Gastrocnemius medialis (tissue), 4 donors: ENCODE results near the gene PFDN2.

Source experiments
- POLR2A ChIP-seq, 2 donors: fragments of 450-650 bp; IDR thresholded peaks; one replicate each; pipeline ENCODE4 v1.6.1; 2017; ENCODE audit warnings: antibody characterized with exemption in 2 of 2, mild to moderate bottlenecking in 2 of 2, moderate library complexity in 2 of 2
- TF ChIP-seq, protein P1 (sequence below), 5 experiments: fragments of 450-650 bp in 3 of 5; fragments of 200-600 bp in 2 of 5; sonication (generic) in 2 of 5; IDR thresholded peaks in 4 of 5; conservative IDR thresholded peaks in 1 of 5; 1 replicate in 4 of 5; 2 replicates in 1 of 5; pipeline ENCODE4 v1.5.1; 2016 to 2019; ENCODE audit warnings: antibody characterized with exemption in 5 of 5, mild to moderate bottlenecking in 3 of 5, moderate library complexity in 3 of 5

DNA sequence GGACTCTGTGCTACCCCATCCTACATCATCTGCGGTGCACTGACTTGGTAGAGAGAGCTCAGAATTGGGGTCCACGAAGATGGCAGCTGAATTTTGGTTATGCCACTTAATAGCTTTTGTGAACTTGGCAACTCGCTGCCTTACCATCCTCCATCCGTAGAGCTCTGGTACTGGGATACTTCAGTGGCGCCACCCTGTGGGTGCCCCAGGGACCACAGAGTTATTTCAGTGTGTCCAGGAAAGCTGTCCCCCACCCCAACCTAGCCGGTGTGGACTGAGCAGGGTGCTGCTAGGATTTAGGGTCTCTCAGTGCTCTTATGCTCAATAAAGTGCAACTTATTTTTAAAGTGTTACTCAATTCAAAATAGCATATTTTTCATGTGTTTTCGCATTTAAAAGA, 63.0 kb downstream of the PFDN2 start:
- TF ChIP-seq, protein P1, sequence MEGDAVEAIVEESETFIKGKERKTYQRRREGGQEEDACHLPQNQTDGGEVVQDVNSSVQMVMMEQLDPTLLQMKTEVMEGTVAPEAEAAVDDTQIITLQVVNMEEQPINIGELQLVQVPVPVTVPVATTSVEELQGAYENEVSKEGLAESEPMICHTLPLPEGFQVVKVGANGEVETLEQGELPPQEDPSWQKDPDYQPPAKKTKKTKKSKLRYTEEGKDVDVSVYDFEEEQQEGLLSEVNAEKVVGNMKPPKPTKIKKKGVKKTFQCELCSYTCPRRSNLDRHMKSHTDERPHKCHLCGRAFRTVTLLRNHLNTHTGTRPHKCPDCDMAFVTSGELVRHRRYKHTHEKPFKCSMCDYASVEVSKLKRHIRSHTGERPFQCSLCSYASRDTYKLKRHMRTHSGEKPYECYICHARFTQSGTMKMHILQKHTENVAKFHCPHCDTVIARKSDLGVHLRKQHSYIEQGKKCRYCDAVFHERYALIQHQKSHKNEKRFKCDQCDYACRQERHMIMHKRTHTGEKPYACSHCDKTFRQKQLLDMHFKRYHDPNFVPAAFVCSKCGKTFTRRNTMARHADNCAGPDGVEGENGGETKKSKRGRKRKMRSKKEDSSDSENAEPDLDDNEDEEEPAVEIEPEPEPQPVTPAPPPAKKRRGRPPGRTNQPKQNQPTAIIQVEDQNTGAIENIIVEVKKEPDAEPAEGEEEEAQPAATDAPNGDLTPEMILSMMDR (IDR thresholded peaks at IDR 0.05 in 4 of 5, conservative IDR thresholded peaks at IDR 0.05 in 1 of 5), result no peak
- TF ChIP-seq POLR2A (IDR thresholded peaks at IDR 0.05), result no peak
